Activated CD4-positive, alpha-beta T cell treated with anti-CD3 and anti-CD28 coated beads, Interleukin-2, amount 50 U/mL, for 24 hours (primary cell): ENCODE measurements around the gene VPS33A.
"Not testable (repeated sequence)": the region's sequence is repeated elsewhere in the genome, so short reads cannot be mapped to it uniquely, and the experiment has no call there.

ENCODE experiments used
- DNase-seq, 2 donors: peaks; one replicate each; pipeline ENCODE4 v3.0.0-alpha.2; 2020; ENCODE audit warnings: low read depth in 1 of 2, low spot score in 1 of 2

VPS33A gene

DNA sequence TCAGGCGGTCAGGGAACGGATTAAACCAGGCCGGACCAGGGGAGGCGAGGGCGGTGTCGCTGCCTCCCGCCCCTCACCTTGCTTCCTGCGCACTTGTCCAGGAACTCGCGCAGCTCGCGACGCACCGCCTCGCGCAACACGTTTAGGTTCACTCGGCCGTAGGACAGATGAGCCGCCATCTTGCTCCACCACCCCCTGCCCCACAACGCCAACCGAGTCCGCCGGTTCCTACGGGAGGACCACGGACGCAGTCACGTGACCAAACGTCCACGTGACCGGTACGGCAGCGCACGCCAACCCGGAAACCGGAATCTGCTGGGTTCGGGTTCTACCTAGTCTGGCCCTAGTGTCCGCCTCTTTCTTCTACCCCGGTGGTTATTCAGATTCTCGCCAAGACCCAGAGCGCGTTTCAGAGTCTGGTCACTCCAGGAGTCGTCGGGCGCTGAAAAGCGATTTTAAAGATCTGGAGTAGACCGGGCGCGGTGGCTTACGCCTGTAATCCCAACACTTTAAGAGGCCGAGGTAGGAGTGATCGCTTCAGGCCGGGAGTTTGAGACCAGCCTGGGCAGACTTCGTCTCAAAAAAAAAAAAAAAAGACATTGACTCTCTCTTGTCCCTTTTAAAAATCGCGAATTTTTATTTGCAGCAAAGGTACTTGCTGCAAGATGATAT lies at the start of gene VPS33A:
TSS of gene VPS33A (minus strand) at position 265 of the 672 bp plus-strand sequence. CDS start at position 179, 86 bp downstream.
- DNase-seq = peak; percentile 88 to 94

DNA sequence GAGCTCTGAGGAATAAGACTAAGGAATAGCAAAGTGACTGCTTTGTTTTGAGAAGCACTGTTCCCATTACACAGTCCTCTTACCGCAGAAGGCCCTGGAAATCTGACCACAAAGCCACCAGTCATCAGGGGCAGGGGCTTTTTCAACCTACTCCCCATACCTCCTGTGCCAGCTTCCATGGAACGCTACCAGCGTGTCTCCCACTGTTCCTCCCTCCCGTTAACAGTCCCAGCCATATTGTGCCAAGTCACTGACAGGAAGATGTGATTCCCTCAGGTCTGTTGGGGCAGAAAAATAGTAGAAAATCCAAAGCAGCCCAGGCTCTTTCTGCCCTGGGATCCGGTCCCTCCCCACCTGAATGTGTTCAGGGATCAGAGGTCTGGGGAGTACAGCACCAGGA lies 46.6 kb upstream of the VPS33A start:
- no peak for DNase-seq

- DNase-seq = no peak
Measured at GRCh38 chr12:122311696-122312095, 45.4 kb upstream of the VPS33A start.

DNA sequence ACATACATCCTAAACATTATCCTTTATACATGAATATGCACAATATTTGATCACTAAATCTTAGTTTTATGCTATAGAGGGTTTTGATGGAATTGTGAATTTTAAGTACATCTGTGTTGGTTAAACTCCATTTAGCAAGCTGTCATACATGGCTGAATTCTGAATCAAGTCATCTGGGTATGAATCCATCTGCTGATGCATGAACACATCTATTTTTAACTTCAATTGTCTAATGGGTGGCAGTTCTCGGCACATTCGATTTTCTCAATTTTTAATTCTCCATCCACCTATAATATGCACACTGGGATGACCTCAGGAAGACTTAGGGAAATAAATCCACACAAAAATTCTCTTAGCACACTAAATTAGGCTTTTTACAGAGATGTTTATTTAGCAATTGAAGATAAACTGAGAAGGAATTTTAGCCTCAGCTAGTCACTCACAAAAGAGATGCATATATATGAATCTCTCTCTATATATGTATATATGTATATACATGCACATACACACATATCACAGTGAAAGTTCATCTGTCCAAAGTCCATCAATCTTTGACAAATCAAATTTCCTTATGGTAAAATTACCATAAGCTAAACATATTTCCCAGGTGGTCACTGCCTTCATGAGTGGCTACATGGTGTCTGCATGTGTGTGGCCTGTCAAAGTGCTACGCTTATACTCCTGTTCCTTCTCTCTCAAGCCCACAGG lies 44.5 kb upstream of the VPS33A start:
- no peak for DNase-seq

DNA sequence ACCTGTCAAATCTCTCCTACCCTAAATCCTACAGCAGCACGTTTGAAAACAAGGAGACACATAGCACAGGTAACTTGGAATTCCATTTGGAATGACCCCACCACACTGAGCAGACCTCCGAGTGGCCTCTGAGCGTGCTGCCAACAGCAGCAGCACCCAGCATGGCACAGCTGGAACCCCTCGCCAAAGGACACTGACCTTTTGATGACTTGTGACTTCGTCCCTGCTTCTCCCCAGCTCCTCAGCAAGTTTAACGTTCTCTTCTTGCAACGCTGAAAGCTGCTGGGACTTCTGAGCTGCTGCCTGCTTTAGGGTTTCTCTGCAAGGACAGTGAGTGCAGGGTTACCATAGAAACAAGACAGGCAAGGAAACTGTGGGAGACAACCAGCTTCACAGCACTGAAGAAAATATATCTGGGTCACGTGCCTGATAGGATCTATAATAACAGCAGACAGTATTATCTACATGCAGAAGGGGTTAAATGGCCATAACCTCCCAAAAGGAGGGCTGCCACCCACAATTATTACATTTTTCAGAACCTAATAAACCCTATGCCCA lies 43.3 kb upstream of the VPS33A start:
- DNase-seq = no peak

- DNase-seq = no peak
Measured at GRCh38 chr12:122308811-122309210, 42.5 kb upstream of the VPS33A start.

GRCh38 chr12:122306407-122306806 lies 40.1 kb upstream of the VPS33A start:
- DNase-seq = no peak

- no peak for DNase-seq
Measured at GRCh38 chr12:122304924-122305323, 38.6 kb upstream of the VPS33A start.

DNA sequence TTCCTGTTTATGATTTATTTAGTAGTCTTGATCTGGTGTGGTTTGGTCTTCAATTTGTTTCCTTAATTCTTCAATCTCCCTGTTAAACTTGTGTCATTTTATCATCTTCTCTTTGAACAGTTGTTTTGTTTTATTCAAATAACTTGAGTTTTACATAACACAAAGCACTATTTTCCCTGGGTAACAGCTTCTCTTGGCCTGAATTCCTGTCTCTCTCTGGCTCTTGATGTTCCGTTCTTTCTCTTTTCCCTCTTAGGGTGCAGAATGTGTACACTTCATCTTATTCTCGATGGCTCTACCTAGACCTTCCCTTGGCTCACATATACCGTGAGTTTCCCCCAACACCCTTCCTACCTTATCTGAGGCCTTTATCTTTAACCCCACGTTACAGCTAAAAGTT lies 36.8 kb upstream of the VPS33A start:
- DNase-seq = no peak

GRCh38 chr12:122298071-122298748 lies 31.9 kb upstream of the VPS33A start:
- no peak for DNase-seq

- no peak for DNase-seq
Measured at GRCh38 chr12:122297494-122297893, 31.2 kb upstream of the VPS33A start.

DNA sequence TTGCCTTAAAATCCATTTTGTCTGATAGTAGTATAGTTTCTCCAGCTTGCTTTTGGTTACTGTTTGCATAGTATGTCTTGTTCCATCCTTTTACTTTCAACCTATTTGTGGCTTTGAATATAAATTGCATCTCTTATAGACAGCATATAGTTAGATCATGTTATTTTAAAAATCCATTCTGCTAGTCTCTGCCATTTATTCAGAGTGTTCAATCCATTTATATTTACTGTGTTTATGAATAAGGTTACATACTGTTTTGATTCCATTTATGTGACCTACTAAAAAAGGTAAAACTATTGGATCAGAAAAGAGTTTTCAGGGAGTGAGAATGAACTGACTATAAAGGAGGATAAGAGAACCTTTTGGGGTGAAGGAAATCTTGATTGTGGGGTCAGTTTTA lies 29.6 kb upstream of the VPS33A start:
- no peak for DNase-seq

DNA sequence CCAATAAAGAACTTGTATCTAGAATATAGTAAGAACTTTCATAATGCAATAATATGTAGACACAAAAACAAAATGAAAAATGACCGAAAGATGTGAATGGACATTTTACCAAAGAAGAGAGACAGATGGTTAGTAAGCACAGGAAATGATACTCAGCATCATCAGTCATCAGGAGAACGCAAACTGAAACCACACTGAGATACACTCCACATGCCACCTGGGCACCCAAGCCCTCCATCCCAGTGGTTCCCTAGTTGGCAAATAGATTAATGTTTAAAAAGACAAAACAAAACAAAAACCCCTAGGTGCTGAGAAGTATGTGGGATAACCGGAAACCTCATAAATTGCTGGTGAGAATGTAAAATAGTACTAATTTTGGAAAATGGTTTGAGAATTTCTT lies 26.8 kb upstream of the VPS33A start:
- no peak for DNase-seq

- DNase-seq = no peak
Measured at GRCh38 chr12:122291431-122291830, 25.1 kb upstream of the VPS33A start.

GRCh38 chr12:122283680-122284079 lies 17.4 kb upstream of the VPS33A start:
- no peak for DNase-seq

DNA sequence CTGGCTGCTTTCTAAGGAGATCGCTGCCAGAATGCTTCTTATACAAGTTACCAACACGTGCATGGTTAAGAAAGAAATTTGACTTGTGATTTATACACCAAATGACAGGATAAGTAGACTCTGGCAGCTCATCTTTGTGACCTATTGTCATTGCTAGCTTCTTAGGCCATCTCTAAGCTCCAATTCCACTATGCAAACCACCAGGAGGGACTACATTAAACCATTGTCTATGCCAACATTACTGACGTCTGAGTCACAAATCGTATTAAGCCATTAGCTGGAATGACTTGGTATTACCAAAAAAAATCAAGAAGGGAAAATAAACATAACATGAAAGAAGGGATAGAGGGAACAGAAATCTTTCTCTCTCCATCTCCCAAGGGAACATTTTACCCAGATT lies 15.8 kb upstream of the VPS33A start:
- DNase-seq = no peak

DNA sequence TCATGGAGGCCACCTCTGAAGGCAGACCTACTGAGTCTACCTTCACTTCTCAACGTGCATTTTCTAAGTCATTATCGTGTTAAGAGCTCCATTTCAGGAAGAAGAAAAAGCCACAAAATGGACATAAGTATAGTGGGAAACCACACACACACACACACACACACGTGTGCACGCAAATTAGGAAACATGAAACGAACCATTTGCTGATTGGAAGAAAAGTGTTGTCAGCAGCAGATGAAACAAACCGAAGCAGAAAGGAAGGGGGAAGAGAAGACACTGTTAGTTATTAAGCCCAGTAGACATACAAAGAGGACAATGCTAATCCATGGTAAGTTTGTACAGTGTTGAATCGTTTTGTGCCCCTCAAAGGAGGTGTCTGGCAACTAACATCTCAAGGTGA lies 9.9 kb upstream of the VPS33A start:
- DNase-seq = no peak

DNA sequence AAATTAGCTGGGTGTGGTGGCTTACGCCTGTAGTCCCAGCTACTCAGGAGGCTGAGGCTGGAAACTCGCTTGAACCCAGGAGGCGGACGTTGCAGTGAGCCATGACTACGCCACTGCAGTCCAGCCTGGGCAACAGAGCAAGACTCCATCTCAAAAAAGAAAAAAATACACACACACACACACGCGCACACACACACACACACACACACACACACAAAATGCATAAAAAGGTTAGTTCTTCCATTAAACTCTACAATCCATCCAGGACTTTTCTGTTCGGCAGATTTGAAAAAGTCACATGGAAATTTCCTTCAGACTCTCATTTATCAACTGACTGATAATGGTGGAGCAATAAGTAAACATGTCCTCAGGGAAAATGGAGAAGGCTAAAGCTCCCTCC lies 9.2 kb upstream of the VPS33A start:
- DNase-seq = no peak

- DNase-seq = peak in 1 of 2 donors; percentile 19
Measured at GRCh38 chr12:122265886-122266229, 436 bp downstream of the VPS33A start.

DNA sequence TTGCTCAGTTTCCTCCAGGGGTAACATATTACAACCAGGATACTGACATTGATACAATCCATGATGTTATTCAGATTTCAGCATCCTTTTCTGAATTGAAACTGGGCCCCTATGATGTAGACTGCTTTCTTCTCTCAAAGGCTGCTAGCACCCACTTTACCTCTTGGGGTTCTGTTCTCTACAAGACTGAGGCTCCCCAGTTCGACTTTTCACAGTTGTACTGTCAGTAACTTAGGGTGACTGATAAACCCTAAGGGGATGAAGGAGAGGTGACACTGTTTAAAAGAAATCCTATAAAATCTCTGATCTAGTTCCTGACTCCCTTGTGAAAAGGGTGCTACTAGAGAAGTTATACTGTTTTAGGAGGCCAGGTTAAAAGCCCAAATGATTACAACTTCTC lies 818 bp downstream of the VPS33A start:
- DNase-seq = no peak

- DNase-seq = not testable (repeated sequence)
Measured at GRCh38 chr12:122260735-122261134, 5.6 kb downstream of the VPS33A start.

DNA sequence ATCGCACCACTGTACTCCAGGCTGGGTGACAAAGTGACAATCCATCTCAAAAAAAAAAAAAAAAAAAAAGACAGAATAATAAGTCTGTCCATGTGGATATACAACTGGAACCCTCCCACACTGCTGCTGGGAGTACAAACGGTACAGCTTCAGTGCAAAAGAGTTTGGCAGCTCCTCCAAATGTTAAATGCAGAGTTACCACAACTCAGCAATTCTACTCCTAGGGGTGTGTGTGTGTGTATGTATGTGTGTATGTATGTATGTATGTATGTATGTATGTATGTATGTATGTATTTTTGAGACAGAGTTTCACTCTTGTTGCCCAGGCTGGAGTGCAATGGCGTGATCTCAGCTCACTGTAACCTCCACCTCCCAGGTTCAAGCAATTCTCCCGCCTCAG lies 7.4 kb downstream of the VPS33A start:
- not testable (repeated sequence) for DNase-seq
